Measurements from ENCODE around the gene TMEM8B.

GRCh38 chr9:35792826-35793225, 36.2 kb upstream of the TMEM8B start:
- no peak for TF ChIP-seq CTCF (IDR thresholded peaks at IDR 0.05)
- TF ChIP-seq POLR2A (IDR thresholded peaks at IDR 0.05) = no peak
